ENCODE data around the gene SCG3. TPM values are rescaled to one million over a fixed set of nuclear protein-coding genes. Genes with fewer than 3 reads are reported as not detected.

SCG3 gene
- total RNA-seq, 1 donor from 2014 or later = not detected

DNA sequence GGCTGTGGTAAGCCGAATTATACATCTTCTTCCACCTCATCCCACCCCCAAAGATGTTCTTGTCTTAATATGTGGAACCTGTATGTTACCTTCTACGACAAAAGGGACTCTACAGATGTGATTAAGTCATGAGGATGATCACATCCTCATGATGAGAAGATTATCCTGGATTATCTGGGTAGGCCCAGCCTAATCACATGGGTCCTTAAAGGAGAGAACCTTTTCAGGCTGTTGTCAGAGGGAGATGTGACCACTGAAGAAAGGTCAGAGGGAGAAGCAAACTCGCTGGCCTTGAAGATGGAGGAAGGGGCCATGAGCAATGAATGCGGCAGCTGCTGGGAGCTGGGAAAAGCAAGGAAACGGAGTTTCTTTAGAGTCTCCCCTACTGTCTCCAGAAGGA, 12.9 kb upstream of the SCG3 start:
- Histone ChIP-seq H3K27me3 (no peaks in the 10 kb centered on the region), H3K4me1 (no peaks in the 10 kb centered on the region), H3K36me3 (no peaks in the 10 kb centered on the region), H3K4me3 (no peak overlapping the region), H3K9me3 (no peaks in the 10 kb centered on the region), H3K27ac (no peak overlapping the region)
- DNase-seq (ENCODE audit: low spot score in 2 of 2) = no peak
- TF ChIP-seq, protein P1, sequence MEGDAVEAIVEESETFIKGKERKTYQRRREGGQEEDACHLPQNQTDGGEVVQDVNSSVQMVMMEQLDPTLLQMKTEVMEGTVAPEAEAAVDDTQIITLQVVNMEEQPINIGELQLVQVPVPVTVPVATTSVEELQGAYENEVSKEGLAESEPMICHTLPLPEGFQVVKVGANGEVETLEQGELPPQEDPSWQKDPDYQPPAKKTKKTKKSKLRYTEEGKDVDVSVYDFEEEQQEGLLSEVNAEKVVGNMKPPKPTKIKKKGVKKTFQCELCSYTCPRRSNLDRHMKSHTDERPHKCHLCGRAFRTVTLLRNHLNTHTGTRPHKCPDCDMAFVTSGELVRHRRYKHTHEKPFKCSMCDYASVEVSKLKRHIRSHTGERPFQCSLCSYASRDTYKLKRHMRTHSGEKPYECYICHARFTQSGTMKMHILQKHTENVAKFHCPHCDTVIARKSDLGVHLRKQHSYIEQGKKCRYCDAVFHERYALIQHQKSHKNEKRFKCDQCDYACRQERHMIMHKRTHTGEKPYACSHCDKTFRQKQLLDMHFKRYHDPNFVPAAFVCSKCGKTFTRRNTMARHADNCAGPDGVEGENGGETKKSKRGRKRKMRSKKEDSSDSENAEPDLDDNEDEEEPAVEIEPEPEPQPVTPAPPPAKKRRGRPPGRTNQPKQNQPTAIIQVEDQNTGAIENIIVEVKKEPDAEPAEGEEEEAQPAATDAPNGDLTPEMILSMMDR (IDR thresholded peaks at IDR 0.05) = no peak
- intact Hi-C loops (cut with DNase I) = no loop called here

- no peak for DNase-seq (ENCODE audit: low spot score in 2 of 2)
- no peaks in the 10 kb centered on the region for H3K4me1 ChIP-seq
- no peaks in the 10 kb centered on the region for H3K27me3 ChIP-seq
- H3K27ac ChIP-seq = no peak overlapping the region
- intact Hi-C loops (cut with DNase I) = no loop called here
- no peak overlapping the region for H3K4me3 ChIP-seq
- TF ChIP-seq, protein P1 (IDR thresholded peaks at IDR 0.05) = no peak
- no peaks in the 10 kb centered on the region for H3K9me3 ChIP-seq
- no peaks in the 10 kb centered on the region for H3K36me3 ChIP-seq
Measured at GRCh38 chr15:51669381-51669780, 11.9 kb upstream of the SCG3 start.

- Histone ChIP-seq H3K4me3 (no peak overlapping the region), H3K27ac (no peak overlapping the region), H3K27me3 (no peaks in the 10 kb centered on the region), H3K4me1 (no peaks in the 10 kb centered on the region), H3K36me3 (no peaks in the 10 kb centered on the region), H3K9me3 (no peaks in the 10 kb centered on the region)
- DNase-seq (ENCODE audit: low spot score in 2 of 2) = no peak
- intact Hi-C loops (cut with DNase I) = no loop called here
- TF ChIP-seq, protein P1 (IDR thresholded peaks at IDR 0.05) = no peak
Measured at GRCh38 chr15:51672155-51672687, 9.1 kb upstream of the SCG3 start.

DNA sequence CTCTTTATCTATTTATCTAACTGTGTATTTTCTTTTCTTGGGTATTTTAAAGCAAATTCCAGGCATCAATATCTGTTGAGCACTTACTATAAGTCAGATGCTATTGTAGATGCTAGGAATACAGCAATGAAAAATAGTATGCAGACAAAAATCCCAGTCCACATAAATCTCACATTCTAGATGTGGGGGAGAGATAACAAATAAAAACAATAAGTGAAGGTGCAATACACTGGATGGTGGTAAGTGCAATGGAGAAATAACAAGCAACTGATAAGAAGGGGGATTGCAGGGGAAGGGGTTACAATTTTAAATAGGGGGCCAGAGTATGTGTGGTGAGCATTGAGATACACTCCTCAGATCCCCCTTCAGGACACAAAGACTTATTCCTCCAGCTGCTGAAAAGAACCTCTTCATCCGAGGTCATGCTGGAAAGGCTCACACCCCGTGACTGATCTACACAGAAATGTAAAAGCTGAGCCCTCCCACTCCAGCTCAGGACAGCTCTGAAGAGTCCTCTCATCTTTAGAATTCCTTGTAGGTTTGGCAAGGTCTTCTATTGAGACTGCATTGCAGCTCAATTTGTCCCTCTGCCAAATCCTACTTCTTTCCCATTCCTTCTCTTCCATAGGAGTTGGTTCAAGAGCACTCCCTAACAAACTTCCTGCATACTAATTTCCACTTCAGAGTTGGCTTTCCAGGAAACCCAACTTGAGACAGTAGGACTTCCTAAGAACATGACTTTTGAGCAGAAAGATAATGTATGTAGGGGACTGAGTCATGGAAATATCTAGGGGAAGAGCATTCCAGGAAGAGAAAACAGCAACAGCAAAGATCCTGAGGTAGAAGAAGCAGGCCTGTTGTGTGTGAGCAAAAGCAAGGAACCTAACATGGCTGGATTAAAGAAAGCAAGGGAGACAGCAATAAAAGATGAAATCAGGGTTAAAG, 8.1 kb upstream of the SCG3 start:
- intact Hi-C loops (cut with DNase I) = no loop called here
- no peak for DNase-seq (ENCODE audit: low spot score in 2 of 2)
- TF ChIP-seq, protein P1 (IDR thresholded peaks at IDR 0.05) = no peak
- H3K9me3 ChIP-seq = no peaks in the 10 kb centered on the region
- no peaks in the 10 kb centered on the region for H3K27me3 ChIP-seq
- H3K4me1 ChIP-seq = no peaks in the 10 kb centered on the region
- no peak overlapping the region for H3K27ac ChIP-seq
- H3K36me3 ChIP-seq = no peaks in the 10 kb centered on the region
- no peak overlapping the region for H3K4me3 ChIP-seq

DNA sequence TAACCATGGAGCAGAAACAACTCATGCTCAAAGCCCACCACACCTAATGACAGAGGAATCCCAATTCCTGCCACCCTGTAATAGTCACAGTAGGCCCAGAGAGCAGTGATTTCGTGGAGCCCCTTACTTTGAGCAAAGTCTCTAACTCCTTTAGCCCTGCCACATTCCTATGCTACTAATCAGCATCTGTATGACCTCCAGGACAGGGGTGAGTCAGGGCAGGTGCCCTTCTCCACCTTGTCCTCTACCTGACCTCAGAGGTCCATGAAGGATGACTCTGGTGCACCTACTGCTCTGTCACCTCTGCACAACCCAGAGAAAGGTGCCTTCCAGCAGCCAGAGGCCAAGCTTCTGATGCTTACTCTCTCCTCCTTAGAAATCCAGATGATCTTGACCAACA, 6.1 kb upstream of the SCG3 start:
- no peaks in the 10 kb centered on the region for H3K27me3 ChIP-seq
- intact Hi-C loops (cut with DNase I) = no loop called here
- no peak overlapping the region for H3K27ac ChIP-seq
- no peaks in the 10 kb centered on the region for H3K4me1 ChIP-seq
- no peaks in the 10 kb centered on the region for H3K9me3 ChIP-seq
- TF ChIP-seq, protein P1 (IDR thresholded peaks at IDR 0.05) = no peak
- no peaks in the 10 kb centered on the region for H3K36me3 ChIP-seq
- DNase-seq (ENCODE audit: low spot score in 2 of 2) = no peak
- no peak overlapping the region for H3K4me3 ChIP-seq
